ENCODE measurements around the gene MOSMO. TPM values are rescaled to one million over a fixed set of nuclear protein-coding genes. Genes with fewer than 3 reads are reported as not detected.
"Not testable (repeated sequence)": the region's sequence is repeated elsewhere in the genome, so short reads cannot be mapped to it uniquely, and the experiment has no call there.

Gene MOSMO
- total RNA-seq, 1 experiment from 2014 or later: 10.5 TPM

DNA sequence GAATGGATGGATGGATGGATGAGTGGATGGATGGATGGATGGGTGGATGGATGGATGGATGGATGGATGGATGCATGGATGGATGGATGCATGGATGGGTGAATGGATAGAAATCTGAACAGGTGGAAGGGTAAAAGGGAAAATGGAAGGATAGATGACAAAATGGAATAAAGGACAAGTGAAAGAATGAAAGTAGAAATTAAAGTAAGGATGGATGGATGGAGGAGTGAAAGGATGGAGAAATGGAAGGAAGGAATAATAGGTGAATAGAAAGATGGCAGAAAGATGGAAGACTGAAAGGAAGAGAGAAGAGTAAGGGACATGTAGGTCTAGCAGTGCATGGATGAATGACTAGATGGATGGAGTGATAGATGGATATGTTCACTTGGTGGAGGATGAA is 114.3 kb downstream of the MOSMO start:
- in situ Hi-C loops (cut with HindIII; ENCODE audit: low sequenced_read_pairs): no loop called here
- DNase-seq (ENCODE audit: low spot score): no peak

DNA sequence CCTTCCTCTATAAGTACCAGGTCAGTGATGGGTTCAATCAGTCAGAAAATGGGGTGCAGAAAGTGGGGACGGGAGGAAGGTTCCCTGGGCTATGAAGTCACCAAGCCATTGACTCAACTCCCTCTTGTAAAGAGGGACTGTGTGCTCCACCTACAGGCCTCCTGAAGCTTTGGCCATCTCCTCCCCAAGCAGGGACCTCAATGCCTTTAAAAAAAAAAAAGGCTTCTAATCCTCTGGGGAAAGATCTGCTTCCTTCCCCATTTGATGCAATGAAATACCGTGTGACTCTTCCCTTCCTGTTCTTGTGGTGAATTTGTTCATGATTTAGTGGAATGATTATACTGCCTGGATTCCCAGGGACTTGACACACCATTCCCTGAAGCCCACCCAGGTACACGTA is 115.2 kb downstream of the MOSMO start:
- no peak for DNase-seq (ENCODE audit: low spot score)

DNA sequence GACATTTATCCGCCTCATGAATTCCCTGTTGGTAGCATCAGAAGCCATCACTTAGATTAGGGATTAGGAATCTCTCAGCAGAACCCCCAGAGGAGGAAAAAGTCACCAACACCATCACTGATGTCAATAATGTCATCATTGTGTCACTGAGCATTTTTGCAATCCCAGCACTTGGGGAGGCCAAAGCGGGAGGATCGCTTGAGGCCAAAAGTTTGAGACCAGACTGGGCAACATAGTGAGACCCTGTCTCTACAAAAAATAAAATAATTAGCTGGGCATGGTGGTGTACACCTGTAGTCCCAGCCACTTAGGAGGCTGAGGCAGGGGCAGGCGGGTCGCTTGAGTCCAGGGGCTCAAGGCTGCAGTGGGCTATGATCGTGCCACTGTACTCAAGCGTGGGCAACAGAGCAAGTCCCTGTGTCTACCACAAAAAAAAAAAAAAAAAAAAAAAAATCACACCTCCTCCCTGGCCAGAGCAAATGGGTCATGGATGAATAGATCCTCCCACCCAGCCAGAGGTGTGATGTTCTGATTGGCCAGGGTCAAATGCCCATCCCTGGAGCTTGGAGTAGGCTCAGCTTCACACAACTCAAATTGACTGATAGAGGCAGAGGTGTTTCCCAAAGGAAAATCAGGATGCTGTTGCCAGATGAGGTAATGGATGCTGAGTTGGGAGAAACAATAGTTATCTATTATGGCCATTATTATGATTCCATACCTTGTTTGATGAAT is 116.0 kb downstream of the MOSMO start:
- in situ Hi-C loops (cut with HindIII; ENCODE audit: low sequenced_read_pairs): no loop called here

More for the DNA sequence above, 115.2 kb downstream of the MOSMO start:
- in situ Hi-C loops (cut with HindIII; ENCODE audit: low sequenced_read_pairs): no loop called here

DNA sequence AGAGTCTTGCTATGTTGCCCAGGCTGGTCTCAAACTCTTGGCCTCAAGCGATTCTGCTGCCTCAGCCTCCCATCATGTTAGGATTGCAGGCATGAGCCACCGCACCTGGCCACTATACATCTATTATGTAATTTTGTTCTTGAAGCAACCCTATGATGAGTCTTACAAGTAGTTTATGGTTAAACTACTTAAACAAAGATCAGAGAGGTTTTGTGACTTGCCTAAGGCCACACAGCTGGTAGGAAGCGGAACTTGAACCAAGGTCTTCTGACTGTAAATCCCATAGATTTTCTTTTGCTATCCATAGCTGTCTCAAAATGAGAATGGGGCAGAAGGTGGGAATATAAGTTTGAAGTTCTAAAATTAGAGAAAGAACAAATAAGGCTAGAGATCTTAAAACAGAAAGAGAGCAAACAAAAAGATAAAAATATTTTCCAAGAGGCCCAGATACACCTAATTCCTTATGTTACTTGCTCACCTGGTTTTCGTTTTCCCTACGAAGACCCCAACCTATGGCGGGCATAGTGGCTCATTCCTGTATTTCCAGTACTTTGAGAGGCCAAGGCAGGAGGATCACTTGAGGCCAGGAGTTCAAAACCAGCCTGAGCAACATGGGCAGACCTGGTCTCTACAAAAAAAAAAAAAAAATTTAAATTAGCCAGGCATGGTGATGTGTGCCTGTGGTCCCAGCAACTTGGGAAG is 116.8 kb downstream of the MOSMO start:
- in situ Hi-C loops (cut with HindIII; ENCODE audit: low sequenced_read_pairs): no loop called here
- DNase-seq (ENCODE audit: low spot score): no peak

More for the DNA sequence above, 116.0 kb downstream of the MOSMO start:
- DNase-seq (ENCODE audit: low spot score): no peak

DNA sequence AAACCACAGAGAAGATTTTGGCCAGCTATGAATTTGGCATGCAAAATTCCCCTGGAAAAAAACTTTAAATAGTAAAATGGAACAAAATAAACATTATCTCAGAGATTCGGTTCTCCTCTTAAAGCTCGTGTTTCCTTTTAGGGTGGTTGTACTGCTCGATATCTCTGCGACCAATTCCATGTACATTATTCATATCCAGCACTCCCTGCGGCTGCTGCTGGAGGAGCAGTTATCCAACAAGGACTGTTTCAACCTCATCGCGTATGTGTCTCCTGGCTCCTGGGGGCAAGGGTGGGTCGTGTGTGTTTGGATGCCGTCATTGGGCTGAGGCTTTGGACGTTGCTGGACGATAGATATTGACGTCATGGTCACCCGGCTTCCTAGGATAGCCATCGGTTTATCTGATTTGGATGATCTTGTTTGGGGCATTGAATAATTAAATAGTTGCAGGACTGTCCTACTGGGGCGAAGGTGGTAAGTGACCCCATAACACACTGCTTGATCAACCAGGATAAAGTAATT is 118.2 kb downstream of the MOSMO start:
- DNase-seq (ENCODE audit: low spot score): no peak
- in situ Hi-C loops (cut with HindIII; ENCODE audit: low sequenced_read_pairs): no loop called here

DNA sequence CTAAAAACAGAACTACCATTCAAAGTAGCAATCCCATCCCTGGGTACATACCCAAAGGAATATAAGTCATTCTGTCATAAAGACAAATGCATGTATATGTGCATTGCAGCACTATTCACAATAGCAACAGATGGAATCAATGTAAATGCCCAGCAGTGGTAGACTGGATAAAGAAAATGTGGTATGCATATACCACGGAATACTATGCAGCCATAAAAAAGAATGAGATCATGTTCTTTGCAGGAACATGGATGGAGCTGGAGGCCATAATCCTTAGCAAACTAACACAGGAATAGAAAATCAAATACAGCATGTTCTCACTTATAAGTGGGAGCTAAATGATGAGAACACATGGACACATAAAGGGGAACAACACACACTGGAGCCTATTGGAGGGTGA is 120.6 kb downstream of the MOSMO start:
- DNase-seq (ENCODE audit: low spot score); in situ Hi-C loops (cut with HindIII; ENCODE audit: low sequenced_read_pairs): not testable (repeated sequence)

DNA sequence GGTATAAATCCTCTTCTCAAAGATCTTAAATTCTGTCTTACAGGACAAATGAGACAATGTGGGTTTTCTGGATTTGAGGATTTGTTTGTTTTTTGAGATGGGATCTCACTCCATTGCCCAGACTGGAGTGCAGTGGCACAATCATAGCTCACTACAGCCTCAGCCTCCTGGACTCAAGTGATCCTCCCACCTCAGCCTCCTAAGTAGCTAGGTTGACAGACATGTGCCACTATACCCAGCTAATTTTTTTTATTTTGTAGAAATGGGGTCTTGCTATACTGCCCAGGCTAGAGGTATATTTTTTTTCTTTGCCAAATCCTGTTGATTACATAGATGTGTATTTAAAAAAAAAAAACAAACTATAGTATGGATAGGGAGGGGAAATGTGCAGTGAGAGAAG is 122.6 kb downstream of the MOSMO start:
- in situ Hi-C loops (cut with HindIII; ENCODE audit: low sequenced_read_pairs): no loop called here

DNA sequence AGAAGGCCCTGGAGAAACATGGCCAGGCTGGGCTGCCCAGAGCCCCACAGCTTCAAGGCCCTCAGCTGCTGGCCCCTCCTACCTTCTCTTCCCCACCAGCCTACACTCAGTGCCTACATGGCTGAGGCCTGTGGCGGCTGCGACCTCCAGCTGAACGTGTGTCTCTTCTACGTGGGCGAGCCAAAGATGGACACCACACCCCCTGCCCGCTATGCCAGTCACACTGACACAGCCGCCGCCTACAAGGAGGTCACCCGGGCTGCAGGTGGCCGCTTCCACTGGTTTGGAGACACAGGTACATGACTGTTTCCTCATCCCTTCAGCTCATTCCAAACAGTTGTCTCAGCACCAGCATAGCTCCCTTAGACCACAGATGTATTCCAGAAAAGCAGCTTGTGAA is 124.9 kb downstream of the MOSMO start:
- in situ Hi-C loops (cut with HindIII; ENCODE audit: low sequenced_read_pairs): no loop called here
- no peak for DNase-seq (ENCODE audit: low spot score)

More for the DNA sequence above, 122.6 kb downstream of the MOSMO start:
- no peak for DNase-seq (ENCODE audit: low spot score)

Other genes starting within 250 kb of the MOSMO start
- 7.4 and 14.8 TPM in 2 replicates for gene NPIPB4, start 150.4 kb upstream of the MOSMO start, total RNA-seq (2014; rRNA removed; shearing (Covaris generic))
- 73.9 and 94.3 TPM in 2 replicates for gene UQCRC2, start 54.8 kb upstream of the MOSMO start, total RNA-seq (2014; rRNA removed; shearing (Covaris generic))
- not detected in 2 replicates for gene PDZD9, start 7.0 kb upstream of the MOSMO start, total RNA-seq (2014; rRNA removed; shearing (Covaris generic))
- 0.03 TPM in 1 of 2 replicates, not detected in the other for gene VWA3A, start 84.4 kb downstream of the MOSMO start, total RNA-seq (2014; rRNA removed; shearing (Covaris generic))
- not detected in 2 replicates for gene SDR42E2, start 154.4 kb downstream of the MOSMO start, total RNA-seq (2014; rRNA removed; shearing (Covaris generic))
- 18.6 and 22.0 TPM in 2 replicates for gene EEF2K, start 198.2 kb downstream of the MOSMO start, total RNA-seq (2014; rRNA removed; shearing (Covaris generic))

All from G401 (cell line).